ENCODE measurements around the gene CCDC177. TPM values are rescaled to one million over a fixed set of nuclear protein-coding genes. Genes with fewer than 3 reads are reported as not detected.

Gene CCDC177
- total and polyA plus RNA-seq, 2 donors (not counting 1 experiment from before 2014, with no cell fraction given), result not detected

DNA sequence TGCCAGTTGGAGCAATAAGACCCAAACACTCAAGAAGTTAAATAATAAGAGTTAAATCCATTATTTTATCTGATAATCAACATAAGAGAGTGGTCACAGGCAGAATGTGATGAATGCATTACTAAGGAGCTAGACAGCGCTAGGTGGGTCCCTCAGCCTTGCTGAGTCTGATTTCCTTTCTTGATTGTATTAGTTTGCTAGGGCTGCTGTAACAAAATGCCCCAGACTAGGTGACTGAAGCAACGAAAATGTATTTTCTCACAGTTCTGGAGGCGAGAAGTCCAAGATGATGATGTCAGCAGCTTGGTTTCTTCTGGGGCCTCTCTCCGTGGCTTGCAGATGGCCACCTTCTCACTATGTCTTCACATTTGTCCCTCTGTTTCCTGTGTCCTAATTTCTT is 8.2 kb upstream of the CCDC177 start:
- Histone ChIP-seq H3K4me1 (ENCODE audit: control insufficient read depth, extremely low read depth, insufficient read depth, low read length) (peaks cover 2% of the 10 kb centered on the region), H3K27me3 (ENCODE audit: control insufficient read depth, insufficient read depth, low read length) (peaks cover 2% of the 10 kb centered on the region), H2AFZ (ENCODE audit: low read length) (no peak overlapping the region), H3K36me3 (ENCODE audit: control insufficient read depth, insufficient read depth, low read length) (no peaks in the 10 kb centered on the region), H4K20me1 (ENCODE audit: control insufficient read depth, extremely low read depth, insufficient read depth, low read length) (no peaks in the 10 kb centered on the region), H3K4me2 (ENCODE audit: extremely low read depth, insufficient read depth, low read length) (no peak overlapping the region), H3K4me3 (replicated peaks in 1 of 4; ENCODE audit: control extremely low read depth in 1 of 4, insufficient read depth in 1 of 4, low read depth in 3 of 4, low read length in 4 of 4) (no peak overlapping the region), H3K9ac (ENCODE audit: insufficient read depth, low read length) (no peak overlapping the region), H3K9me3 (ENCODE audit: control insufficient read depth, insufficient read depth, low read depth, low read length) (no peaks in the 10 kb centered on the region), H3K27ac (ENCODE audit: insufficient read depth, low read length) (no peak overlapping the region), H3K79me2 (ENCODE audit: control insufficient read depth, insufficient read depth, low read length) (no peaks in the 10 kb centered on the region)
- DNase-seq (ENCODE audit: low read depth in 2 of 2), result no peak
- TF ChIP-seq, protein P1, sequence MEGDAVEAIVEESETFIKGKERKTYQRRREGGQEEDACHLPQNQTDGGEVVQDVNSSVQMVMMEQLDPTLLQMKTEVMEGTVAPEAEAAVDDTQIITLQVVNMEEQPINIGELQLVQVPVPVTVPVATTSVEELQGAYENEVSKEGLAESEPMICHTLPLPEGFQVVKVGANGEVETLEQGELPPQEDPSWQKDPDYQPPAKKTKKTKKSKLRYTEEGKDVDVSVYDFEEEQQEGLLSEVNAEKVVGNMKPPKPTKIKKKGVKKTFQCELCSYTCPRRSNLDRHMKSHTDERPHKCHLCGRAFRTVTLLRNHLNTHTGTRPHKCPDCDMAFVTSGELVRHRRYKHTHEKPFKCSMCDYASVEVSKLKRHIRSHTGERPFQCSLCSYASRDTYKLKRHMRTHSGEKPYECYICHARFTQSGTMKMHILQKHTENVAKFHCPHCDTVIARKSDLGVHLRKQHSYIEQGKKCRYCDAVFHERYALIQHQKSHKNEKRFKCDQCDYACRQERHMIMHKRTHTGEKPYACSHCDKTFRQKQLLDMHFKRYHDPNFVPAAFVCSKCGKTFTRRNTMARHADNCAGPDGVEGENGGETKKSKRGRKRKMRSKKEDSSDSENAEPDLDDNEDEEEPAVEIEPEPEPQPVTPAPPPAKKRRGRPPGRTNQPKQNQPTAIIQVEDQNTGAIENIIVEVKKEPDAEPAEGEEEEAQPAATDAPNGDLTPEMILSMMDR (conservative IDR thresholded peaks at IDR 0.05 in 1 of 2, IDR thresholded peaks at IDR 0.05 in 1 of 2; ENCODE audit: low read depth in 1 of 2, low read length in 2 of 2), result no peak
- no peak for TF ChIP-seq EZH2 (IDR thresholded peaks at IDR 0.05; ENCODE audit: low read length, missing control alignments)

DNA sequence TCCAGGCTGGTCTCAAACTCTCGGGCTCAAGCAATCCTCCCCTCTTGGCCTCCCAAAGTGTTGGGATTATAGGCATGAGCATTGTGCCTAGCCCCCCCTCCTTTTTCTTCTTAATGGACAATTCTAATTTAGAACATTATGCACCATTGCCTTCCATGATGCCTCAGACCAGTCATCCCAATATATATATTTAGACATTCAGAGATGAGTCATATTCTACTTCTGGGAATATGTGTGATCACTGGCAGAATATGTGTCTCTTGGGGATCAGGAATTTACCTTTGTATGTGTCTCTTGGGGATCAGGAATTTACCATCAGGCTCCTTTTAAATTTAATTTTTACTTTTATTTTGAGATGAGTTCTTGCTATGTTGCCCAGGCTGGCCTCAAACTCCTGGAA is 7.5 kb upstream of the CCDC177 start:
- Histone ChIP-seq H2AFZ (ENCODE audit: low read length) (no peak overlapping the region), H3K4me2 (ENCODE audit: extremely low read depth, insufficient read depth, low read length) (no peak overlapping the region), H3K36me3 (ENCODE audit: control insufficient read depth, insufficient read depth, low read length) (no peaks in the 10 kb centered on the region), H3K27ac (ENCODE audit: insufficient read depth, low read length) (no peak overlapping the region), H4K20me1 (ENCODE audit: control insufficient read depth, extremely low read depth, insufficient read depth, low read length) (no peaks in the 10 kb centered on the region), H3K4me1 (ENCODE audit: control insufficient read depth, extremely low read depth, insufficient read depth, low read length) (peaks cover 2% of the 10 kb centered on the region), H3K79me2 (ENCODE audit: control insufficient read depth, insufficient read depth, low read length) (no peaks in the 10 kb centered on the region), H3K4me3 (replicated peaks in 1 of 4; ENCODE audit: control extremely low read depth in 1 of 4, insufficient read depth in 1 of 4, low read depth in 3 of 4, low read length in 4 of 4) (no peak overlapping the region), H3K9ac (ENCODE audit: insufficient read depth, low read length) (no peak overlapping the region), H3K27me3 (ENCODE audit: control insufficient read depth, insufficient read depth, low read length) (peaks cover 4% of the 10 kb centered on the region), H3K9me3 (ENCODE audit: control insufficient read depth, insufficient read depth, low read depth, low read length) (no peaks in the 10 kb centered on the region)
- TF ChIP-seq, protein P1 (conservative IDR thresholded peaks at IDR 0.05 in 1 of 2, IDR thresholded peaks at IDR 0.05 in 1 of 2; ENCODE audit: low read depth in 1 of 2, low read length in 2 of 2), result no peak
- no peak for TF ChIP-seq EZH2 (IDR thresholded peaks at IDR 0.05; ENCODE audit: low read length, missing control alignments)
- DNase-seq (ENCODE audit: low read depth in 2 of 2), result peak; percentile 23 to 57

DNA sequence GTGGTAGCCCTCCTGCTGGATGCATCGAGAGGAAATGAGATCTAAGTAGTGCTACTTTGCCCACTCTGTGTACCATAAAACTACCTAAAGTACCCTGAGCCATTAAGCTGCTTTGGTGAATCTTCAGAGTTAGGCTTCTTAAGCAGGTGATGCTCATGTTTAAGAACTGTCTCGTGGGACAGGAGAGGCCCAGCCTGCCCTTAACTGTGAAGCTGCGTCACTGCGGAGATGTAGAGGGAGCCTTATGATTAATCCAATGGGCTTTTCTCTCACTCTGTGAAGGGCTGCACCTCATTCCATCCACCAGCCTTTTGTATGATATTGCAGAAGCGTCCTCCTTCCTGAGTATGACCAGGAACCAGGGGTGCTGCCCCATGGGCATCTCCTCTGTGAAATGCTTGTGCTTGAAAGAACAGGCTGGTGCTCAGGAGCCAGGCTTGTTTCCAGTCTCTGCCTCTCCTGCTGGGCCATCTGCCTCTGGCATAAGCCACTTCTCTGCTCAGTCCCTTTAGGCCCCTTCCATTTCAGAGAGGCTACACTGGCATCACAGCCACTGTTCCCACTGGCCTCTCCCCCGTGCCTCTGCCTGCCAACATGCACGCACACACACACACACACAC is 6.8 kb upstream of the CCDC177 start:
- Histone ChIP-seq H3K79me2 (ENCODE audit: control insufficient read depth, insufficient read depth, low read length) (no peaks in the 10 kb centered on the region), H3K4me2 (ENCODE audit: extremely low read depth, insufficient read depth, low read length) (no peak overlapping the region), H4K20me1 (ENCODE audit: control insufficient read depth, extremely low read depth, insufficient read depth, low read length) (no peaks in the 10 kb centered on the region), H3K4me3 (replicated peaks in 1 of 4; ENCODE audit: control extremely low read depth in 1 of 4, insufficient read depth in 1 of 4, low read depth in 3 of 4, low read length in 4 of 4) (no peak overlapping the region), H3K36me3 (ENCODE audit: control insufficient read depth, insufficient read depth, low read length) (no peaks in the 10 kb centered on the region), H3K27me3 (ENCODE audit: control insufficient read depth, insufficient read depth, low read length) (peaks cover 7% of the 10 kb centered on the region), H3K27ac (ENCODE audit: insufficient read depth, low read length) (no peak overlapping the region), H3K4me1 (ENCODE audit: control insufficient read depth, extremely low read depth, insufficient read depth, low read length) (peaks cover 2% of the 10 kb centered on the region), H3K9ac (ENCODE audit: insufficient read depth, low read length) (no peak overlapping the region), H3K9me3 (ENCODE audit: control insufficient read depth, insufficient read depth, low read depth, low read length) (no peaks in the 10 kb centered on the region), H2AFZ (ENCODE audit: low read length) (no peak overlapping the region)
- TF ChIP-seq, protein P1 (conservative IDR thresholded peaks at IDR 0.05 in 1 of 2, IDR thresholded peaks at IDR 0.05 in 1 of 2; ENCODE audit: low read depth in 1 of 2, low read length in 2 of 2), result no peak
- TF ChIP-seq EZH2 (IDR thresholded peaks at IDR 0.05; ENCODE audit: low read length, missing control alignments), result no peak
- DNase-seq (ENCODE audit: low read depth in 2 of 2), result no peak

Measured in fibroblast of lung (primary cell).